ENCODE results near the gene KDM4B. TPM values are rescaled to one million over a fixed set of nuclear protein-coding genes. Genes with fewer than 3 reads are reported as not detected.

KDM4B gene
- polyA plus RNA-seq, 3 donors: 6.4 to 22.7 (median 12.7) TPM

- intact Hi-C loops (cut with micrococcal nuclease): no loop called here
- Histone ChIP-seq H3K9me3 (replicated peaks in 1 of 2; ENCODE audit: control insufficient read depth in 1 of 2, insufficient read depth in 1 of 2, low read length in 2 of 2) (no peaks in the 10 kb centered on the region), H2AFZ (ENCODE audit: insufficient read depth, low read depth, low read length, poor library complexity, severe bottlenecking) (no peak overlapping the region), H3K79me2 (ENCODE audit: insufficient read depth, low read length) (peaks cover 100% of the 10 kb centered on the region), H3K4me1 (ENCODE audit: control insufficient read depth in 1 of 2, insufficient read depth in 2 of 2, low read length in 2 of 2) (peaks cover 9 to 19% of the 10 kb centered on the region in 2 donors), H3K36me3 (replicated peaks in 1 of 2; ENCODE audit: control insufficient read depth in 1 of 2, insufficient read depth in 2 of 2, low read length in 2 of 2) (peaks cover 2 to 10% of the 10 kb centered on the region in 2 donors), H3K4me2 (replicated peaks; ENCODE audit: extremely low read depth, low read length, poor library complexity, severe bottlenecking) (no peak overlapping the region), H3K4me3 (replicated peaks in 1 of 3; ENCODE audit: low read depth in 2 of 3, low read length in 3 of 3) (no peak overlapping the region), H3K27ac (ENCODE audit: low read depth in 1 of 2, low read length in 2 of 2) (peak overlapping the region in 1 of 2 donors; percentile 70), H3K27me3 (ENCODE audit: control insufficient read depth in 2 of 2, insufficient read depth in 2 of 2, low read length in 2 of 2) (no peaks in the 10 kb centered on the region), H4K20me1 (ENCODE audit: insufficient read depth, low read length) (no peaks in the 10 kb centered on the region), H3K9ac (ENCODE audit: insufficient read depth, low read length, poor library complexity, severe bottlenecking) (no peak overlapping the region)
- Mint-ChIP-seq H3K9me3 (peaks cover 0 to 2% (median 0%) of the 10 kb centered on the region in 7 donors), H3K27ac (peak overlapping the region in 2 of 7 donors; percentile 32 to 66), H3K4me1 (peaks cover 23% of the 10 kb centered on the region), H3K27me3 (ENCODE audit: low read depth in 3 of 3) (peaks cover 0 to 1% (median 0%) of the 10 kb centered on the region in 3 donors), H3K4me3 (no peak overlapping the region), H3K36me3 (peaks cover 0 to 36% of the 10 kb centered on the region in 2 donors)
- TF ChIP-seq, protein P1, sequence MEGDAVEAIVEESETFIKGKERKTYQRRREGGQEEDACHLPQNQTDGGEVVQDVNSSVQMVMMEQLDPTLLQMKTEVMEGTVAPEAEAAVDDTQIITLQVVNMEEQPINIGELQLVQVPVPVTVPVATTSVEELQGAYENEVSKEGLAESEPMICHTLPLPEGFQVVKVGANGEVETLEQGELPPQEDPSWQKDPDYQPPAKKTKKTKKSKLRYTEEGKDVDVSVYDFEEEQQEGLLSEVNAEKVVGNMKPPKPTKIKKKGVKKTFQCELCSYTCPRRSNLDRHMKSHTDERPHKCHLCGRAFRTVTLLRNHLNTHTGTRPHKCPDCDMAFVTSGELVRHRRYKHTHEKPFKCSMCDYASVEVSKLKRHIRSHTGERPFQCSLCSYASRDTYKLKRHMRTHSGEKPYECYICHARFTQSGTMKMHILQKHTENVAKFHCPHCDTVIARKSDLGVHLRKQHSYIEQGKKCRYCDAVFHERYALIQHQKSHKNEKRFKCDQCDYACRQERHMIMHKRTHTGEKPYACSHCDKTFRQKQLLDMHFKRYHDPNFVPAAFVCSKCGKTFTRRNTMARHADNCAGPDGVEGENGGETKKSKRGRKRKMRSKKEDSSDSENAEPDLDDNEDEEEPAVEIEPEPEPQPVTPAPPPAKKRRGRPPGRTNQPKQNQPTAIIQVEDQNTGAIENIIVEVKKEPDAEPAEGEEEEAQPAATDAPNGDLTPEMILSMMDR (IDR thresholded peaks at IDR 0.05): no peak
- WGBS (ENCODE audit: insufficient coverage): 94% methylated on average over 21 of the region's 21 CpGs
- DNase-seq: no peak
Measured at GRCh38 chr19:4923276-4923747, 45.6 kb upstream of the KDM4B start.

GRCh38 chr19:4929186-4929585 lies 39.7 kb upstream of the KDM4B start:
- H4K20me1 ChIP-seq (ENCODE audit: insufficient read depth, low read length): no peaks in the 10 kb centered on the region
- H3K4me1 ChIP-seq (ENCODE audit: control insufficient read depth in 1 of 2, insufficient read depth in 2 of 2, low read length in 2 of 2): peaks cover 0 to 6% of the 10 kb centered on the region in 2 donors
- no peaks in the 10 kb centered on the region for H3K27me3 ChIP-seq (ENCODE audit: control insufficient read depth in 2 of 2, insufficient read depth in 2 of 2, low read length in 2 of 2)
- H3K27ac ChIP-seq (ENCODE audit: low read depth in 1 of 2, low read length in 2 of 2): no peak overlapping the region
- no peak overlapping the region for H3K4me3 ChIP-seq (replicated peaks in 1 of 3; ENCODE audit: low read depth in 2 of 3, low read length in 3 of 3)
- Mint-ChIP-seq H3K9me3 (no peaks in the 10 kb centered on the region), H3K36me3 (peaks cover 27 to 71% of the 10 kb centered on the region in 2 donors), H3K4me3 (no peak overlapping the region), H3K27me3 (ENCODE audit: low read depth in 3 of 3) (peaks cover 0 to 1% (median 1%) of the 10 kb centered on the region in 3 donors), H3K27ac (peak overlapping the region in 1 of 7 donors; percentile 50), H3K4me1 (peaks cover 11% of the 10 kb centered on the region)
- no peak overlapping the region for H3K9ac ChIP-seq (ENCODE audit: insufficient read depth, low read length, poor library complexity, severe bottlenecking)
- DNase-seq: no peak
- TF ChIP-seq, protein P1 (IDR thresholded peaks at IDR 0.05): no peak
- intact Hi-C loops (cut with micrococcal nuclease): no loop called here
- H3K79me2 ChIP-seq (ENCODE audit: insufficient read depth, low read length): peaks cover 83% of the 10 kb centered on the region
- H3K36me3 ChIP-seq (replicated peaks in 1 of 2; ENCODE audit: control insufficient read depth in 1 of 2, insufficient read depth in 2 of 2, low read length in 2 of 2): peaks cover 21 to 47% of the 10 kb centered on the region in 2 donors
- H3K4me2 ChIP-seq (replicated peaks; ENCODE audit: extremely low read depth, low read length, poor library complexity, severe bottlenecking): no peak overlapping the region
- no peak overlapping the region for H2AFZ ChIP-seq (ENCODE audit: insufficient read depth, low read depth, low read length, poor library complexity, severe bottlenecking)
- H3K9me3 ChIP-seq (replicated peaks in 1 of 2; ENCODE audit: control insufficient read depth in 1 of 2, insufficient read depth in 1 of 2, low read length in 2 of 2): no peaks in the 10 kb centered on the region
- WGBS (ENCODE audit: insufficient coverage): over 99% methylated on average over 21 of the region's 22 CpGs

All from CD14-positive monocyte (primary cell).